Kasumi-1 (cell line): ENCODE data around the gene IPCEF1.

Source experiments
- DNase-seq, 2 experiments: peaks; one replicate each; lab custom pipeline; 2025; lab: John Stamatoyannopoulos, UW

The IPCEF1 gene

GRCh38 chr6:154159126-154159525 is 197.5 kb downstream of the IPCEF1 start:
- no peak for DNase-seq

DNA sequence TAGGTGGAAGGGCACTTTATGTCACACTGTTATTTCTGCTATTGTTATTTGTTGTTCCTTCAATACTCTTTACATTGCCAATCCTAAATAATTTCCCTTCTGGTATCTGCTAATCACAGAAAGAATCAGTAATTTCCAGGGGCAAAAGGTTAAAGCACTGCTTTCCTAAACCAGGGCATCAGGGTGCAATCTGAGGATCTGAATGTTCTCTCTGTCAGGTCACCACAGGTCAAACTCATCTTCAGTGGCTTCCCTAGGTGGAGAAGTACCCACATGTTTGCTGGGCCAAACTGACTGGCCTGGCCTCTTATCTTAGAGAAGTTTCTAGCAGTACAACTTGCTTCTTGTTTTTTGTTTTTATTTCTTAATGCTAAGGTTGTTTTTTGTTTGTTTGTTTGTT is 198.9 kb downstream of the IPCEF1 start:
- DNase-seq: no peak

DNA sequence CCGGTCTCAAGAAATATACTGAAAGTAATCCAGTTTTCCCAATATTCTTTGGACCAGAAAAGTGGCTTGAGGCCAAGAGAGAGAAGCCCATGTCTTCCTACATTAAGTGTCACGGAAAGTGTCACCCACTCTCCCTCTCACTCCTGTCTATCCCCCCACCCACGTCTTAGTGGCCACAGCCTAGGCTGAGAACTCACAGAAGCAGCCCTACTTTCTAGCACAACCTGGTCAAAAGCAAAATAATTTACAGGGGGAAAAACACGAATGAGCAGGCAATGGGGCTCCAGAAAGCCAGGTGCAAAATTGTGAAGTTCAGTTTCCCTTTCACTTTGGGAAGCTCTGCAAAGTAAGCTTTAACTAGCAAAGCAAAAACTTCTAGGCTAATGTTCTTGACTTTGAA is 199.5 kb downstream of the IPCEF1 start:
- DNase-seq: no peak

GRCh38 chr6:154156135-154156896 is 200.3 kb downstream of the IPCEF1 start:
- peak; percentile 84 to 89 for DNase-seq

DNA sequence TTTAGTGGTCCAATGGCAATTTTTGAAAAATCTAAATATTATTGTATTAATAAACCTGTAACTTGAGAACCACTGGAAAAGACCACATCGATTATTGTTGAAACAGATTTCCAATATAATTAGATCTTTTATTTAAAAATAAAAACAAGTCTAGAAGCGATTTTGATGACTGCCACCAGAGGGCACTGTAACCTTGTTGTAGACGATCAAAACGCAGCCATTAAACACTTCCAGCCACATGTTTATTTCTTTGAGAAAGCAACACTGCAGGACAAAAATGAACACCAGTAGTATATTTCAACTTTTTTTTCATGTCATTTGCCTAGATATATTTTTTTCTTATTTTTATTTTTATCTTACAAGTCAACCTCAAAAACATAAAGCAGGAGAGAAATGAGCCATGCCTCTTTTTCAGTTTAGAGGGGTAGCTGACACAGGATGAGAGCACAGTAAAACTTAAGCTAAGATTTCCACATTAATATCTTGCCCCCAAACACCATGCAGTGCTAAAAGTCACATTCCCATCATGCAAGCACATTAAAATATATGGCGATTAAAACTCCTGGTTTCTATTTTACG is 202.1 kb downstream of the IPCEF1 start:
- DNase-seq: peak; percentile 76 to 88

DNA sequence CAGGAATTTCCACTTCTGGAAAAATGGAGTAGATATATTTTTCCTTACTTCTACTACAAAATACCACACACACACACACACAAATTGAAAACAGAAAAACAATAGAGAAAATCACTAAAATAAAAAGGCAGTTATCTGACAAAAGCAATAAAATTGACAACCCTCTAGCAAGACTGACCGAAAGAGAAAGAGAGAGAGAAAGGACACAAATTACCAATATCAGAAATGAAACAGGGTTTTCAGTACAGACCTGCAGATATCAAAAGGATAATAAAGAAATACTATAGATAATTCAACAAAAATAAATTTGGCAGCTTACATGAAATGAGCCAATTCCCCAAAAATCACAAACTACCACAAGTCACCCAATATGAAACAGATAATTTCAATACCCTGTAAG is 212.8 kb downstream of the IPCEF1 start:
- no peak for DNase-seq

- no peak for DNase-seq
Observed at GRCh38 chr6:154140743-154141142, 215.9 kb downstream of the IPCEF1 start.

- DNase-seq: peak in 1 of 2 experiments; percentile 15
Observed at GRCh38 chr6:154139892-154140291, 216.7 kb downstream of the IPCEF1 start.

- DNase-seq: no peak
Observed at GRCh38 chr6:154138793-154139192, 217.8 kb downstream of the IPCEF1 start.

DNA sequence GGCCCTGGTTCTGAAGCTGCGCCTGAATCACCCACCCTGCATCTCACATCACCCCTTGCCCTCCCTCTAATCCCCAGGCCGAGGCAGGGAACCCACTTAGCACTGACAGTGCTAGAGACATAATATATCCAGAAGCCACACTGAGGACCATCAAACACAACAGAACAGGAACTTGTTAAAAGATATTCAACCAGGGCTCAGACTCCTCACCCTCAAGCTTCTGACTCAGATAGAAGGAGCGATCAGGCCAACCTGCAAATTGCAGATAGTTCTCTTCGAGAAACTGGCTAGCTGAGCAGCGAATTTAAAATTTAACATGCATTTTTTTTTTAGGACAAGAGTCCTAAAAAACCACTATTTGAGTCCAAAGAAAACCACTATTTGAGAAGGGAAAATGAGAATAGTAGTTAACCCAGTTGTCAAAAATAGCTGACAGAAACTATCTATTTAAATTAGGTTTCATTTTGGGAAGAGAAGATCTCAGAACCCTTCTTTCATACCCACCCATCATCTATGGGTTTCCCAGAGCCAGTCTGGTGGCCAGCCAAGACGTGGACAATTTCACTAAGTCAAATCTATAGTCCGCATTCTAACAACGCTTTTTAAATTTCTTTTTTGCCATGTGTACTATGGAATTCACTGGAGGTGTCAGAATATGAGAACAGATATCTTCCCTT is 222.0 kb downstream of the IPCEF1 start:
- no peak for DNase-seq

DNA sequence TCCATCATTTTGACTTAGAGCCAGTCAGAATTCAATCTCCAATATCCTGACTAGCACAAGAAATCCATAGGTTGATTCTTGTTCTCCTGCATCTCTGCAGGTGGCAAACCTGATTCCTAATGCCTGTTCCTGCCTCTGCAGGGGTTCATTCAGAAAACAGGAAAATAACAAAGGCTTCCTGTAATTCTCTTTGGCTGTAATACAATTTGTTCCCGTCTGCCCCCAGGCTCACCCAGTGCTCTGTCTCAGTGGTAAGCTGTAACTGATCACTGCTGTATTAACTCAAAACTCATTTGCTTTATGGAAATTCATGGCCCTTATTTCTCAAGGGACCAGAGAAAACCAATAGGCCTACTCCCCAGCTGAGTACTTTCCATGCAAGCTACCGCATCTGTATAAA is 228.9 kb downstream of the IPCEF1 start:
- no peak for DNase-seq

DNA sequence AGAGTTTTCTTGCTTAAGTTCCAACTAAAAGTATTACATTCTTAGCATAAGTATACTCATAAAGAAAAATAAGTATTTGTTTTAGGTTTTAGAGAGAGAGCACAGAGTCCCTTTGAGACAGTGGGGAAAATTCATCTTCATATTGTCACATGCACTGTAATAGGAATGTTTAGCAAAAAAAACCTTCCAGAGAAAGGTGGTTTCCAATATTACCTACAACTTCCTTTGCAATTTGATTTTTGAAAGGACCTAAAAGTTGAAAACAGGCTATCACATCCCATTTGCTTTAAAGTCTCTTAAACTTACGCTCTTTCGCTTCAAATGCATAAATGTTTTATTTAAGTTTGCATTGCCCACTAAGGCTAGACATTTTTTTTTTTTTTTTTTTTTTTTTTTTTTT is 231.2 kb downstream of the IPCEF1 start:
- DNase-seq: no peak

DNA sequence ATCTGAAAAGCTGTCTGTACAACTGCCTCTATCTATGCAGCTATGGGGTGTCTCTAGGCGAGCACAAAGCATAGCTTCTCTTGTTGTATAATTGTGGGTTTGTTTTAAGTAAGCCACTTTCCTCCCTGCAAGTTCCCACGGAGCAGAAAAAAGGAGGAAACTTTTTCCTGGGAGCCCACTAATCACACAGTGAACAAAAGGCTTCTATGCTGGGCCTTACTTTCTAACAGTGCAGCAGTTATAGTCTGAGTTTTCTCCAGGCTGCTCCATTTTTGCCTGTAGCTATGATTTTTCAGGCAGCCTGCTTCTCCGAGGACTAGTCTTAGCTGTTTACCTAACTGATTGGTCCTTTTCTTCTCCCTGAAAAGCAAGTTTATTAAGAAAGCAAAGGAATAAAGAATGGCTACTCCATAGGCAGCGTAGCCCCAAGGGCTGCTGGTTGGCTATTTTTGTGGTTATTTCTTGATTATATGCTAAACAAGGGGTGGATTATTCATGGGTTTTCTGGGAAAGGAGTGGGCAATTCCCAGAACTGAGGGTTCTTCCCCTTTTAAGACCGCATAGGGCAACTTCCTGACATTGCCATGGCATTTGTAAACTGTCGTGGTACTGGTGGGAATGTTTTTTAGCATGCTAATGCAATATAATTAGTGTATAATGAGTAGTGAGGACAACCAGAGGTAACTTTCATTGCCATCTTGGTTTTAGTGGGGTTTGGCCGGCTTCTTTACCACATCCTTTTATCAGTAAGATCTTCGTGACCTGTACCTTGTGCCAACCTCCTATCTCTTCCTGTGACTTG is 233.2 kb downstream of the IPCEF1 start:
- DNase-seq: no peak

DNA sequence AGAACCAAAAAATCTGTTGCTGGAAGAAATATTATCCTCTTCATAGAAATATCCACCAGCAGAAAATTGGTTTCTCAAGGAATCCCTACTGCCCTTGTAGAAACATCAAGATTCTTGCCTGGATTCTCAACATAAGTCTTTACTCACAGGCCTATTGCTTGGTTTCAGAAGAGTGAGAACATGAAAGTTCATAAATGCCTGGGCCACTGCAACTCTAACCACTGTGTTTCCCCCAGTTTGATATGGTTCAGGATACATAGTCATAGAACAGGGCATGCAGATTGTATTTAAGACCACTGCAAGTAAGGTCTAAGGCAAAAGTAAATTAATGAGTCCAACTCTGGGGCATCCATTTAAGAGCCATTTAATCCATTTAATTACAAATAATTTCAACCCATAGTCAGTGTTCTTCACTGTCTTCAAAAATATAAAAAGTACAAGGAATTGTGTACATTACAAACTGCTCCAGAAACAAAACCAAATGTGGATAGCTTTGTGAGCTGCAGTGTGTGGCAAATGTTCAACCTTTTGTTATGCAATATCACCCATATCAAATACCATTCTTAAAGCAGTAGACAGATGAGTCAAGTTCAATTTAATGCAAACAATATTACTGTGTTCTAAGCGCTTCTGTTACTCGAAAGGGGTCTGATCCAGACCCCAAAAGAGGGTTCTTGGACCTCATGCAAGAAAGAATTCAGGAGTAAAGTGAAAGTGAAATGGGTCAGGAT is 234.2 kb downstream of the IPCEF1 start:
- DNase-seq: no peak

DNA sequence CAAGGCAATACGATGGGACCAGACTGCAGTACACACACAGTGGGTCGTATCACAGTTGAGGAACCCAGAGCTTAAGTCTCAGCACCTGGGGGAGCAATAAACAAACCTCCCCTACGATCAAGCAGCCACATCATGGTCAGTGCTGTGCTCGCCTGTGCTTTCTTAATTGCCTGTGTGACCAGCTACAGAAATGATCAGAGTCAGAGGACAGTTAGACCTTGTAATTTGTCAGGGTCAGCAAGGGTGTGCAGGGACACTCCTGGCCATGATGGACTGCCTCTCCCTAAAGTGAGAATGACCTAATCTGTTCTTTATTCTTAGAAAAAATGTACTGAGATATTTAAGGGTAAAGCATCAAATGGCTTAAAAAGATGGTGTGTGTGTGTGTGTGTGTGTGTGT is 239.1 kb downstream of the IPCEF1 start:
- no peak for DNase-seq

GRCh38 chr6:154113392-154113791 is 243.2 kb downstream of the IPCEF1 start:
- DNase-seq: no peak

- DNase-seq: no peak
Observed at GRCh38 chr6:154112181-154112809, 244.3 kb downstream of the IPCEF1 start.

- DNase-seq: no peak
Observed at GRCh38 chr6:154111025-154111424, 245.6 kb downstream of the IPCEF1 start.

GRCh38 chr6:154106251-154106650 is 250.4 kb downstream of the IPCEF1 start:
- DNase-seq: no peak
